Astrocyte of the cerebellum (primary cell): ENCODE results near the gene PYY.

ENCODE experiments used
- DNase-seq: peaks from one replicate; pipeline ENCODE4 v3.0.0-alpha.2; 2011; ENCODE audit warnings: low read depth
- H3K4me3 ChIP-seq: 2 replicates; pipeline ENCODE4 v1.5.1; 2011; ENCODE audit warnings: mild to moderate bottlenecking, low read depth, low read length, moderate library complexity
- in situ Hi-C: cut with HindIII; loops from 2 replicates; pipeline ENCODE4 v1.10.0; 2017; ENCODE audit warnings: low sequenced_read_pairs
- TF ChIP-seq, protein P1 (sequence below): IDR thresholded peaks from 2 replicates; pipeline ENCODE4 v1.5.1; 2012; ENCODE audit warnings: low read length, low read depth, moderate library complexity, mild to moderate bottlenecking; ENCODE audit errors: missing control alignments

The PYY gene

GRCh38 chr17:43953746-43954145 is at the start of gene PYY:
TSS of gene PYY (minus strand) at chr17:43953940. CDS start at chr17:43953483, 457 bp downstream.
- TF ChIP-seq, protein P1, sequence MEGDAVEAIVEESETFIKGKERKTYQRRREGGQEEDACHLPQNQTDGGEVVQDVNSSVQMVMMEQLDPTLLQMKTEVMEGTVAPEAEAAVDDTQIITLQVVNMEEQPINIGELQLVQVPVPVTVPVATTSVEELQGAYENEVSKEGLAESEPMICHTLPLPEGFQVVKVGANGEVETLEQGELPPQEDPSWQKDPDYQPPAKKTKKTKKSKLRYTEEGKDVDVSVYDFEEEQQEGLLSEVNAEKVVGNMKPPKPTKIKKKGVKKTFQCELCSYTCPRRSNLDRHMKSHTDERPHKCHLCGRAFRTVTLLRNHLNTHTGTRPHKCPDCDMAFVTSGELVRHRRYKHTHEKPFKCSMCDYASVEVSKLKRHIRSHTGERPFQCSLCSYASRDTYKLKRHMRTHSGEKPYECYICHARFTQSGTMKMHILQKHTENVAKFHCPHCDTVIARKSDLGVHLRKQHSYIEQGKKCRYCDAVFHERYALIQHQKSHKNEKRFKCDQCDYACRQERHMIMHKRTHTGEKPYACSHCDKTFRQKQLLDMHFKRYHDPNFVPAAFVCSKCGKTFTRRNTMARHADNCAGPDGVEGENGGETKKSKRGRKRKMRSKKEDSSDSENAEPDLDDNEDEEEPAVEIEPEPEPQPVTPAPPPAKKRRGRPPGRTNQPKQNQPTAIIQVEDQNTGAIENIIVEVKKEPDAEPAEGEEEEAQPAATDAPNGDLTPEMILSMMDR, result no peak
- no peak for DNase-seq
- no peak within 1 kb of the TSS for H3K4me3 ChIP-seq
- in situ Hi-C loops, result no loop called here

- DNase-seq, result no peak
- no peak overlapping the region for H3K4me3 ChIP-seq
- in situ Hi-C loops, result no loop called here
- TF ChIP-seq, protein P1, result no peak
Measured at GRCh38 chr17:44002141-44002848, 48.6 kb upstream of the PYY start.

GRCh38 chr17:44001461-44001920 is 47.8 kb upstream of the PYY start:
- in situ Hi-C loops, result no loop called here
- TF ChIP-seq, protein P1, result no peak
- DNase-seq, result no peak
- H3K4me3 ChIP-seq, result no peak overlapping the region

DNA sequence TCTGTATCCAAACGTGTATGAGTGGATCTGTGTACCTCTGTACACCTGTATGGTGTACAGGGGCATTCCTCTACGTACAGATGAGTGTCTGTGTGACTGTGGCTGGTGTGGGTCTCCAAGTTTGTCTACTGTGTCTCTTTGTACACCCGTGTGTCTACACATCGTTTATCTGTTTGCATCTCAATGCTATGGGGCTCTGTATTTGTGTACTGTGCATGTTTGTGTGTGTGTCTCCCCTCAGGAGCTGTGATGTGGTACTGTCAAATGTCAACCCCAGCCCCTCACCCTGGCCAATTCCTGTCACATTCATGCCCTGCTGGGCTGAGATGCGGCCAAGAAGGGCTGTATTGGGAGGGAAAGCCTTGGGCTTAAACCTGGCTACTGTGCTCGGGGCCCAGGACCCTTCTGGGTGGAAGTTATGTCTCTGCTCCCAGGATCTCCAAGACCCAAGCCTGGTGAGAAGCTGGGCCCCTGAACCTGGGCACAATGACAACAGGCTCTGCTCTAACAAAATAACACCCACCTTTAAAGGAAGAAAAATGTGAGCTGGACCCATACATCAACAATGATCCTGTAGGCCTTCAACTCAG is 47.2 kb upstream of the PYY start:
- TF ChIP-seq, protein P1, result no peak
- H3K4me3 ChIP-seq, result no peak overlapping the region
- no peak for DNase-seq
- in situ Hi-C loops, result no loop called here

GRCh38 chr17:44000141-44000860 is 46.6 kb upstream of the PYY start:
- TF ChIP-seq, protein P1, result no peak
- DNase-seq, result no peak
- in situ Hi-C loops, result no loop called here
- H3K4me3 ChIP-seq, result no peak overlapping the region

- TF ChIP-seq, protein P1, result no peak
- H3K4me3 ChIP-seq, result no peak overlapping the region
- no peak for DNase-seq
- in situ Hi-C loops, result no loop called here
Measured at GRCh38 chr17:43999024-43999423, 45.3 kb upstream of the PYY start.
